ENCODE measurements around the gene PPP1R14D. TPM values are rescaled to one million over a fixed set of nuclear protein-coding genes. Genes with fewer than 3 reads are reported as not detected.

The PPP1R14D gene
- total RNA-seq, 1 experiment from 2014 or later: not detected

DNA sequence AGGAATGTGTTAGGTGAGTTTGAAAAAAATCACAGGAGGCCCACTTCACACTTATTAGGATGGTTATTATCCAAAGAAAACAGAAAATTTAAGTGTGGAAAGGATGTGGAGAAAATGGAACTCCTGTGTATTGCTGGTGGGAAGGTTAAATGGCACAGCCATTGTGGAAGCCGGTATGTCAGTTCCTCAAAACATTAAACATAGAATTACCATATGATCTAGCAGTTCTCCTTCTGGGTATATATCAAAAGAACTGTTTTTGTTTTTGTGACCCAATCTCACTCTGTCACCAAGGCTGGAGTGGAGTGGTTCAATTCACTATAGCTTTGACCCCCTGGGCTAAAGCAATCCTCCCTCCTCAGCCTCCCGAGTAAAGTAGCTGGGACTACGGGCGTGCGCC, 32.0 kb downstream of the PPP1R14D start:
- no TSS peak for BruUV-seq (replicated peaks)
- no peaks in the 10 kb centered on the region for H3K36me3 ChIP-seq (ENCODE audit: control insufficient read depth in 1 of 2, insufficient read depth in 2 of 2, low read length in 2 of 2)
- H3K4me2 ChIP-seq (ENCODE audit: low read length): no peak overlapping the region
- no peak overlapping the region for H3K4me3 ChIP-seq (replicated peaks in 1 of 2; ENCODE audit: low read depth in 1 of 2, low read length in 2 of 2)
- TF ChIP-seq CBX3 (IDR thresholded peaks at IDR 0.05; ENCODE audit: low read depth) (no peak), YY1 (IDR thresholded peaks at IDR 0.05; ENCODE audit: extremely low read depth, insufficient replicate concordance, low read depth, low read length) (no peak)
- TF ChIP-seq, protein P1, sequence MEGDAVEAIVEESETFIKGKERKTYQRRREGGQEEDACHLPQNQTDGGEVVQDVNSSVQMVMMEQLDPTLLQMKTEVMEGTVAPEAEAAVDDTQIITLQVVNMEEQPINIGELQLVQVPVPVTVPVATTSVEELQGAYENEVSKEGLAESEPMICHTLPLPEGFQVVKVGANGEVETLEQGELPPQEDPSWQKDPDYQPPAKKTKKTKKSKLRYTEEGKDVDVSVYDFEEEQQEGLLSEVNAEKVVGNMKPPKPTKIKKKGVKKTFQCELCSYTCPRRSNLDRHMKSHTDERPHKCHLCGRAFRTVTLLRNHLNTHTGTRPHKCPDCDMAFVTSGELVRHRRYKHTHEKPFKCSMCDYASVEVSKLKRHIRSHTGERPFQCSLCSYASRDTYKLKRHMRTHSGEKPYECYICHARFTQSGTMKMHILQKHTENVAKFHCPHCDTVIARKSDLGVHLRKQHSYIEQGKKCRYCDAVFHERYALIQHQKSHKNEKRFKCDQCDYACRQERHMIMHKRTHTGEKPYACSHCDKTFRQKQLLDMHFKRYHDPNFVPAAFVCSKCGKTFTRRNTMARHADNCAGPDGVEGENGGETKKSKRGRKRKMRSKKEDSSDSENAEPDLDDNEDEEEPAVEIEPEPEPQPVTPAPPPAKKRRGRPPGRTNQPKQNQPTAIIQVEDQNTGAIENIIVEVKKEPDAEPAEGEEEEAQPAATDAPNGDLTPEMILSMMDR (IDR thresholded peaks at IDR 0.05 in 2 of 3, conservative IDR thresholded peaks at IDR 0.05 in 1 of 3; ENCODE audit: borderline replicate concordance in 1 of 3, insufficient read depth in 1 of 3, low read depth in 2 of 3, low read length in 2 of 3): no peak
- TF ChIP-seq, protein P2, sequence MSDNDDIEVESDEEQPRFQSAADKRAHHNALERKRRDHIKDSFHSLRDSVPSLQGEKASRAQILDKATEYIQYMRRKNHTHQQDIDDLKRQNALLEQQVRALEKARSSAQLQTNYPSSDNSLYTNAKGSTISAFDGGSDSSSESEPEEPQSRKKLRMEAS (IDR thresholded peaks at IDR 0.05): no peak
- no peaks in the 10 kb centered on the region for H4K20me1 ChIP-seq (ENCODE audit: insufficient read depth)
- no peaks in the 10 kb centered on the region for H3K9me3 ChIP-seq (ENCODE audit: control insufficient read depth in 1 of 2, insufficient read depth in 1 of 2, low read depth in 1 of 2, low read length in 2 of 2)
- H3K4me1 ChIP-seq (ENCODE audit: control insufficient read depth in 1 of 2, insufficient read depth in 2 of 2, low read length in 2 of 2): peaks cover 59 to 73% of the 10 kb centered on the region in 2 experiments
- ChIA-PET CTCF (interaction anchor here (0.6 to 1.4 kb wide), 3 partner anchors 11 to 63 kb away, joined by 3 to 4 read pairs (median 3); no protein-coding TSS in a partner anchor), RAD21 (ENCODE audit: low non-redundant PET in 1 of 2, low total read pairs in 2 of 2, uncharacterized antibody in 2 of 2, unreplicated experiment in 2 of 2) (no interaction called here), POLR2A (interaction anchor here (0.6 to 0.9 kb wide), 2 partner anchors 8 to 40 kb away, joined by 4 read pairs; no protein-coding TSS in a partner anchor)
- no peaks in the 10 kb centered on the region for H3K9me2 ChIP-seq (ENCODE audit: insufficient read depth)
- ATAC-seq: no peak
- peaks cover 58% of the 10 kb centered on the region for H3K79me2 ChIP-seq (ENCODE audit: insufficient read depth, low read length)
- DNase-seq (ENCODE audit: low read depth, low spot score): no peak
- intact Hi-C loops (cut with micrococcal nuclease): no loop called here
- no peak overlapping the region for H2AFZ ChIP-seq (ENCODE audit: low read depth, low read length, poor library complexity, severe bottlenecking)
- H3K27me3 ChIP-seq (ENCODE audit: insufficient read depth, low read length): no peaks in the 10 kb centered on the region
- H3K9ac ChIP-seq (ENCODE audit: low read length): no peak overlapping the region
- no peak overlapping the region for H3K27ac ChIP-seq (ENCODE audit: low read depth, low read length)

DNA sequence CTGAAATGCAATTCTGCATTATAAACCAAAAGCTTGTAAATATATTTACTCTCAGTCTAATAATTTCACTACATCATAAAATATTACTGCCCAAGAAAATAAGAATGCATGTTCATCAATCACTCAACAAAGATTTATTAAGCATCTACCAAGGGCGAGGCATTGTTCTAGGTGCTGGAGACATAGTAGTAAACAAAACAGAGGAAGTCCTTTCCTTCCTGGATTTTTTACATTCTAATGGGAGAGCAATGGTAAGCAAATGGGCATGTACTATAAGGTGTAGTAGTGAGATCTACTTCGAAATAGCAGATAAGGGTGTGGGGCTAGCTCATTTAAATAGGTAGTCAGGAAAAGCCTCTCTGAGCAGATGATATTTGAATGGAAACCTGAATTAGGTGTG, 32.5 kb downstream of the PPP1R14D start:
- Histone ChIP-seq H3K4me1 (ENCODE audit: control insufficient read depth in 1 of 2, insufficient read depth in 2 of 2, low read length in 2 of 2) (peaks cover 64 to 78% of the 10 kb centered on the region in 2 experiments), H3K9me2 (ENCODE audit: insufficient read depth) (no peaks in the 10 kb centered on the region), H3K4me3 (replicated peaks in 1 of 2; ENCODE audit: low read depth in 1 of 2, low read length in 2 of 2) (no peak overlapping the region), H4K20me1 (ENCODE audit: insufficient read depth) (no peaks in the 10 kb centered on the region), H3K9ac (ENCODE audit: low read length) (no peak overlapping the region), H2AFZ (ENCODE audit: low read depth, low read length, poor library complexity, severe bottlenecking) (no peak overlapping the region), H3K9me3 (ENCODE audit: control insufficient read depth in 1 of 2, insufficient read depth in 1 of 2, low read depth in 1 of 2, low read length in 2 of 2) (no peaks in the 10 kb centered on the region), H3K36me3 (ENCODE audit: control insufficient read depth in 1 of 2, insufficient read depth in 2 of 2, low read length in 2 of 2) (no peaks in the 10 kb centered on the region), H3K4me2 (ENCODE audit: low read length) (no peak overlapping the region), H3K27me3 (ENCODE audit: insufficient read depth, low read length) (no peaks in the 10 kb centered on the region), H3K79me2 (ENCODE audit: insufficient read depth, low read length) (peaks cover 56% of the 10 kb centered on the region), H3K27ac (ENCODE audit: low read depth, low read length) (no peak overlapping the region)
- intact Hi-C loops (cut with micrococcal nuclease): no loop called here
- BruUV-seq (replicated peaks): no TSS peak
- CTCF ChIA-PET: interaction anchor here (1.4 kb wide), 1 partner anchor 63 kb away, joined by 4 read pairs; no protein-coding TSS in a partner anchor
- POLR2A ChIA-PET: interaction anchor here (0.6 to 0.9 kb wide), 2 partner anchors 8 to 232 kb away, joined by 3 to 4 read pairs; no protein-coding TSS in a partner anchor
- RAD21 ChIA-PET (ENCODE audit: low non-redundant PET in 1 of 2, low total read pairs in 2 of 2, uncharacterized antibody in 2 of 2, unreplicated experiment in 2 of 2): no interaction called here
- DNase-seq (ENCODE audit: low read depth, low spot score) (no peak), ATAC-seq (no peak)
- TF ChIP-seq CEBPB (IDR thresholded peaks at IDR 0.05; ENCODE audit: low read depth) (no peak), ZFX (IDR thresholded peaks at IDR 0.05) (no peak), CBX3 (IDR thresholded peaks at IDR 0.05; ENCODE audit: low read depth) (no peak), SIN3A (IDR thresholded peaks at IDR 0.05; ENCODE audit: low read depth) (no peak), EZH2 (IDR thresholded peaks at IDR 0.05) (no peak), EGR1 (IDR thresholded peaks at IDR 0.05; ENCODE audit: low read depth) (no peak), JUND (IDR thresholded peaks at IDR 0.05) (no peak), ZNF274 (IDR thresholded peaks at IDR 0.05; ENCODE audit: low read depth, low read length) (no peak), TCF7L2 (IDR thresholded peaks at IDR 0.05; ENCODE audit: borderline replicate concordance, extremely low read depth, insufficient read depth, insufficient read length) (no peak), FOSL1 (IDR thresholded peaks at IDR 0.05; ENCODE audit: low read depth) (no peak)
- TF ChIP-seq, protein P2 (IDR thresholded peaks at IDR 0.05): no peak
- TF ChIP-seq, protein P3, sequence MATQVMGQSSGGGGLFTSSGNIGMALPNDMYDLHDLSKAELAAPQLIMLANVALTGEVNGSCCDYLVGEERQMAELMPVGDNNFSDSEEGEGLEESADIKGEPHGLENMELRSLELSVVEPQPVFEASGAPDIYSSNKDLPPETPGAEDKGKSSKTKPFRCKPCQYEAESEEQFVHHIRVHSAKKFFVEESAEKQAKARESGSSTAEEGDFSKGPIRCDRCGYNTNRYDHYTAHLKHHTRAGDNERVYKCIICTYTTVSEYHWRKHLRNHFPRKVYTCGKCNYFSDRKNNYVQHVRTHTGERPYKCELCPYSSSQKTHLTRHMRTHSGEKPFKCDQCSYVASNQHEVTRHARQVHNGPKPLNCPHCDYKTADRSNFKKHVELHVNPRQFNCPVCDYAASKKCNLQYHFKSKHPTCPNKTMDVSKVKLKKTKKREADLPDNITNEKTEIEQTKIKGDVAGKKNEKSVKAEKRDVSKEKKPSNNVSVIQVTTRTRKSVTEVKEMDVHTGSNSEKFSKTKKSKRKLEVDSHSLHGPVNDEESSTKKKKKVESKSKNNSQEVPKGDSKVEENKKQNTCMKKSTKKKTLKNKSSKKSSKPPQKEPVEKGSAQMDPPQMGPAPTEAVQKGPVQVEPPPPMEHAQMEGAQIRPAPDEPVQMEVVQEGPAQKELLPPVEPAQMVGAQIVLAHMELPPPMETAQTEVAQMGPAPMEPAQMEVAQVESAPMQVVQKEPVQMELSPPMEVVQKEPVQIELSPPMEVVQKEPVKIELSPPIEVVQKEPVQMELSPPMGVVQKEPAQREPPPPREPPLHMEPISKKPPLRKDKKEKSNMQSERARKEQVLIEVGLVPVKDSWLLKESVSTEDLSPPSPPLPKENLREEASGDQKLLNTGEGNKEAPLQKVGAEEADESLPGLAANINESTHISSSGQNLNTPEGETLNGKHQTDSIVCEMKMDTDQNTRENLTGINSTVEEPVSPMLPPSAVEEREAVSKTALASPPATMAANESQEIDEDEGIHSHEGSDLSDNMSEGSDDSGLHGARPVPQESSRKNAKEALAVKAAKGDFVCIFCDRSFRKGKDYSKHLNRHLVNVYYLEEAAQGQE (IDR thresholded peaks at IDR 0.05; ENCODE audit: low read depth): no peak
- TF ChIP-seq, protein P4, sequence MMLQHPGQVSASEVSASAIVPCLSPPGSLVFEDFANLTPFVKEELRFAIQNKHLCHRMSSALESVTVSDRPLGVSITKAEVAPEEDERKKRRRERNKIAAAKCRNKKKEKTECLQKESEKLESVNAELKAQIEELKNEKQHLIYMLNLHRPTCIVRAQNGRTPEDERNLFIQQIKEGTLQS (IDR thresholded peaks at IDR 0.05): no peak

Data from HCT116 (cell line).